SJCRH30 (cell line): Measurements from ENCODE around the gene FLNC. TPM values are rescaled to one million over a fixed set of nuclear protein-coding genes. Genes with fewer than 3 reads are reported as not detected.

ENCODE experiments used
- DNase-seq, 2 experiments: peaks; one replicate each; pipeline ENCODE4 v3.0.0-alpha.2; 2015 to 2020
- H3K27ac ChIP-seq: fragments of 250-450 bp; sonication (Bioruptor Pico); 2 replicates; pipeline ENCODE4 v1.5.1; 2020; ENCODE audit warnings: mild to moderate bottlenecking, moderate library complexity
- H3K27me3 ChIP-seq: fragments of 250-450 bp; sonication (Bioruptor Pico); 2 replicates; pipeline ENCODE4 v1.5.1; 2020; ENCODE audit warnings: mild to moderate bottlenecking, moderate library complexity
- H3K36me3 ChIP-seq: fragments of 250-450 bp; sonication (Bioruptor Pico); 2 replicates; pipeline ENCODE4 v1.5.1; 2020; ENCODE audit warnings: mild to moderate bottlenecking, moderate library complexity
- H3K4me1 ChIP-seq: fragments of 250-450 bp; sonication (Bioruptor Pico); 2 replicates; pipeline ENCODE4 v1.5.1; 2020; ENCODE audit warnings: mild to moderate bottlenecking, moderate library complexity
- H3K4me3 ChIP-seq: fragments of 250-450 bp; sonication (Bioruptor Pico); 2 replicates; pipeline ENCODE4 v1.5.1; 2020; ENCODE audit warnings: mild to moderate bottlenecking, moderate library complexity
- H3K9me3 ChIP-seq: fragments of 250-450 bp; sonication (Bioruptor Pico); replicated peaks from 2 replicates; pipeline ENCODE4 v1.5.1; 2020; ENCODE audit warnings: mild to moderate bottlenecking, moderate library complexity
- total RNA-seq: library from RNA; depleted of rRNA; stranded (reverse); fragments of >200 nt; shearing (Covaris generic); gene quantifications from 2 replicates; pipeline ENCODE4 v1.2.3, GENCODE V29; 2014

The FLNC gene
- total RNA-seq, 1 experiment from 2014 or later = 158 TPM

GRCh38 chr7:128886391-128887168 is 56.4 kb downstream of the FLNC start:
- H3K4me3 ChIP-seq = no peak overlapping the region
- no peaks in the 10 kb centered on the region for H3K4me1 ChIP-seq
- DNase-seq = no peak
- no peaks in the 10 kb centered on the region for H3K9me3 ChIP-seq
- H3K27me3 ChIP-seq = peaks cover 6% of the 10 kb centered on the region; the same call in 1 of the 2 replicates
- H3K36me3 ChIP-seq = no peaks in the 10 kb centered on the region
- no peak overlapping the region for H3K27ac ChIP-seq

DNA sequence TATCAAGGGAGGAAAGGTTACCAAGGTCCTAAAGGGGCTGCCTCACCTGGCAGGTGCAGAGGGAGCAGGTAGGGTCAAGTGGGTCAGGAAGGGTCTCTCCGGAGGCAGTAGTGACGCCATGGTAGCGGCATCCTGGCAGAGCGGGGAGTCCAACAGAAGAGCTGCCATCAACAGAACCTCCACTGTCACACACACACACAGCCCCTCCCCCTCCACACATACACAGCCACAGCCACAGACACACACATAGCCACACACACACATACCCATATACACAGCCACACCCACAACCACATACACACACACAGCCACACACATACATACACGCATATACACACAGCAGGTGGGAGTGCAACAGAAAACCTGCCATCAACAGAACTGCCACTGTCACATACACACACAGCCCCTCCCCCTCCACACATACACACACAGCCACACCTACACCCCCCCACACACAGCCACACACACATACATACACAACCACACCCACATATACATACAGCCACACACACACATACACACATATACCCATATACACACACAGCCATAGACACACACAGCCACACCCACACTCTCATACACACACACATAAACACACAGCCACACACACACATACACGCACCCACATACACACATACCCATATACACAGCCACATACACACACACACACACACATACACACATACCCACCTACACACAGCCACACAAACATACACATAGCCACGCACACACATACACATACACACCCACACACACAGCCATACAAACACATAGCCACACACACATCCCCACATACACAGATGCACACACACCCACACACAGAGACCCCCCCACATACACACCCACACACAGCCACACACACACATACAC is 57.2 kb downstream of the FLNC start:
- Histone ChIP-seq H3K36me3 (no peaks in the 10 kb centered on the region), H3K4me3 (no peak overlapping the region), H3K9me3 (no peaks in the 10 kb centered on the region), H3K4me1 (no peaks in the 10 kb centered on the region), H3K27me3 (peaks cover 6% of the 10 kb centered on the region; the same call in 1 of the 2 replicates), H3K27ac (no peak overlapping the region)
- DNase-seq = no peak

DNA sequence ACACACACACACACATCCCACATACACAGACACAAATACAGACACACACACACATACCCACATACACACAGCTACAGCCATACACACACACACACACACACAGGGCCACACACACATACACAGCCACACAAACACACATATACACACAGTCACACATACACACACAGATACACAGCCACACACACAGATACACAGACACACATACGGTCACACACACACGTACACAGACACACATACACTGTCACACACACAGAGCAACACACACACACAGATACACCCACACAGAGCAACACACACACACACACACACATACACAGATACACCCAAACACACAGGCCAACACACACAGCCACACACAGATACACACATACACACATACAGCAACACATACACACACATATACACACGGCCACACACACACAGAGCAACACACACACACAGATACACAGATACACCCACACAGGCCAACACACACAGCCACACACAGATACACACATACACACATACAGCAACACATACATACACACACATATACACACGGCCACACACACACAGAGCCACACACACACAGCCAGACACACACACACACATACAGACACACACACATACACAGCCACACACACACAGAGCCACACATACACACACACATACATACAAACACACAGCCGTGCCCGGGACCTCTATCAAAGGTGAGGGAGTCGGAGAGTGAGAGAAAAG is 58.0 kb downstream of the FLNC start:
- no peak for DNase-seq
- H3K36me3 ChIP-seq = no peaks in the 10 kb centered on the region
- H3K27ac ChIP-seq = no peak overlapping the region
- no peaks in the 10 kb centered on the region for H3K4me1 ChIP-seq
- peaks cover 6% of the 10 kb centered on the region; the same call in 1 of the 2 replicates for H3K27me3 ChIP-seq
- no peaks in the 10 kb centered on the region for H3K9me3 ChIP-seq
- H3K4me3 ChIP-seq = no peak overlapping the region

- Histone ChIP-seq H3K4me3 (no peak overlapping the region), H3K27ac (no peak overlapping the region), H3K27me3 (peaks cover 6% of the 10 kb centered on the region; the same call in 1 of the 2 replicates), H3K36me3 (no peaks in the 10 kb centered on the region), H3K4me1 (no peaks in the 10 kb centered on the region), H3K9me3 (no peaks in the 10 kb centered on the region)
- DNase-seq = no peak
These were observed 58.5 kb downstream of the FLNC start for GRCh38 chr7:128888756-128889095.

GRCh38 chr7:128889121-128889520 is 58.9 kb downstream of the FLNC start:
- H3K4me1 ChIP-seq = no peaks in the 10 kb centered on the region
- H3K27me3 ChIP-seq = peaks cover 6% of the 10 kb centered on the region; the same call in 1 of the 2 replicates
- no peak overlapping the region for H3K27ac ChIP-seq
- H3K4me3 ChIP-seq = no peak overlapping the region
- no peak for DNase-seq
- H3K9me3 ChIP-seq = no peaks in the 10 kb centered on the region
- no peaks in the 10 kb centered on the region for H3K36me3 ChIP-seq

DNA sequence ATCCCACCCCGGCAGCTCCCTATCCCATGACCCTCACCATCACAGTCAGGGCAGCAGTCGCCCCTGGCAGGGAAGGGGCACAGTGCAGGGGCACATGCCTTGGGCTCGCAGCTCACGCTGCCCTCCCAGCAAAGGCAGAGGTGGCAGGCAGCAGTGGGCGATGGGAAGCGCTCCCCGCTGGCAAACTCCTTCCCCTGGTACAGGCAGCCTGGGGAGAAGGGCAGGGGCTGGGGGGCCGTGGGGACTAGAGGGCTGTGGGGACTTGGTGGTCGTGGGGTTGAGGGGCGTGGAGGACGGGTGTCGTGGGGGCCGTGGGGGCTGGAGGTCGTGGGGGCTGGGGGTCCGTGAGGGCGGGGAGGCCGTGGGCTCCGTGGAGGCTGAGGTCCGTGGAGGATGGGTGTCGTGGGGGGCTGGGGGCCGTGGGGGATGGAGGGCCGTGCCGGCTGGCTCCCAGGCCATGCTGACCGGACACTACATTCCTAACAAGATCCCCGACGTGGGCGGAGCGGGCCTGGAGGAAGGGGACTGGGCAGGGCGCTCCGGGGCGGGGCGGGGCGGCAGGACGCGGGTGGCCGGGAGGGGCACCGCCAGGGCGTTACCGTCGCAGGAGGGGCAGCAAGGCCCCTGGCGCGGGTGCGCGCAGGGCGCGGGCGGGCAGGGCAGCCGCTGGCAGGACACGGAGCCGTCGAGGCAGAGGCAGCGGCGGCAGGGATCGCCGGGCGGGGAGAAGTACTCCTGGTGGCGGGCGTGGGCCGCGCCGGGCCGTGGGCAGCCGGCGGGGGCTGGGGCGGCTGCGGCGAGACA is 60.3 kb downstream of the FLNC start:
- Histone ChIP-seq H3K27me3 (peaks cover 6% of the 10 kb centered on the region; the same call in 1 of the 2 replicates), H3K27ac (no peak overlapping the region)

DNA sequence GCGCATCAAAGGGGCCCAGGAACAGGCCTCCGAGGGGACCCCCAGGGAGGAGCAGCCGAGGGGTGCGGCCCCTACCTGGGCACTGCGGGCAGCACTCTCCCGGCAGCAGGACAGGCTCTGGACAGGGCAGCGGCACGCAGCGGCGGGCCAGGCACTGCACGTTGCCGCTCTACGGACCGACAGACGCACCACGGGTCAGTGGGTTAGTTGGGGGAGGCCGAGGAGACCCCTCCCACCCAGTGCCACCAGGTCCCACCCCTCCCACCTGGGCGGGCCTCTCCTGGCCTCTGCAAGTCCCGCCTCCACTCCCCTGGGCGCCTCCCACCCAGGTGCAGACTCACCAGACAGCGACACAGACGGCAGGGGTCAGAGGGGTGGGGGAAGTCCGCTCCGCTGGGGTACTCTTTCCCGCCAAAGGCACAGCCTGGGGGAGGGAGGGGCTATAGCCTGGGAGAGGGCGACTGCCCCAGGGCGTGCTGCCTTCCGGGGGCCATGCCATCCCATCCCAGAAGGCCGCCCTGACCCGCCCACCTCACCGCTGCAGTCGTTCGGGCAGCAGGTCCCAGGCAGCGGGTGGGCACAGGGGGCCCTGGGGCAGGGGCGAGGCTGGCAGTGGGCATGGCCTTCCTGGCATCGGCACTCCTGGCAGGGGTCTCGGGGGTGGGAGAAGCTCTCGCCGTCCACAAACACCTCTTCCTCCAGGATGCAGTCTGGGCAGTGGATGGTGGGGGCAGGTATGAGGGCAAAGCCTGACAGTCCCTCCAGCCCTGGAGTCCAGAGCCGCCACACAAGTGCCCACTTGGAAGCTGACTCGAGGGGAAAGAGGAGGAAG is 61.1 kb downstream of the FLNC start:
- H3K36me3 ChIP-seq = no peaks in the 10 kb centered on the region
- H3K27ac ChIP-seq = no peak overlapping the region
- peaks cover 6% of the 10 kb centered on the region; the same call in 1 of the 2 replicates for H3K27me3 ChIP-seq
- H3K9me3 ChIP-seq = no peaks in the 10 kb centered on the region
- no peak for DNase-seq
- H3K4me3 ChIP-seq = peak overlapping the region; percentile 22
- no peaks in the 10 kb centered on the region for H3K4me1 ChIP-seq

More for the DNA sequence above, 60.3 kb downstream of the FLNC start:
- H3K4me1 ChIP-seq = no peaks in the 10 kb centered on the region
- DNase-seq = no peak
- H3K4me3 ChIP-seq = peak overlapping the region; percentile 22
- no peaks in the 10 kb centered on the region for H3K36me3 ChIP-seq
- no peaks in the 10 kb centered on the region for H3K9me3 ChIP-seq

DNA sequence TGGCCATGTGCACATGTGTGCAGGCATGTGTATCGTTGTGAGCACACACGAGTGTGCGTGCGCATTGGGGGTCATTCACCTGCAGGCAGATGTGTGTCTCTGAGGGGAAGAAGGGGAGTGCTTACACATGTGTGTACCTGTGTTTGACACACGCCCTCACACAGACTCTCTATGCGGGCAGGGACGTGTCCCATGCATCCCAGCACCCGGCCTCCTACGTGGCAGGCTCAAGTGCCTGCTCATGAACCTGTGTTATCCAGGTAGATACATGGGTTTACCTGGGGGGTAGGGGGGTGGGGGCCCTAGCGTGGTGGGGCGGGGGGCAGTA is 61.7 kb downstream of the FLNC start:
- no peaks in the 10 kb centered on the region for H3K36me3 ChIP-seq
- DNase-seq = no peak
- peaks cover 6% of the 10 kb centered on the region; the same call in 1 of the 2 replicates for H3K27me3 ChIP-seq
- H3K4me1 ChIP-seq = no peaks in the 10 kb centered on the region
- H3K4me3 ChIP-seq = no peak overlapping the region
- H3K27ac ChIP-seq = no peak overlapping the region
- no peaks in the 10 kb centered on the region for H3K9me3 ChIP-seq

GRCh38 chr7:128892521-128893250 is 62.5 kb downstream of the FLNC start:
- H3K9me3 ChIP-seq = no peaks in the 10 kb centered on the region
- H3K36me3 ChIP-seq = no peaks in the 10 kb centered on the region
- no peak overlapping the region for H3K27ac ChIP-seq
- H3K4me1 ChIP-seq = no peaks in the 10 kb centered on the region
- H3K4me3 ChIP-seq = no peak overlapping the region
- DNase-seq = no peak
- H3K27me3 ChIP-seq = peaks cover 6% of the 10 kb centered on the region; the same call in 1 of the 2 replicates

- H3K36me3 ChIP-seq = no peaks in the 10 kb centered on the region
- DNase-seq = peak in 1 of 2 experiments; percentile 1
- H3K9me3 ChIP-seq = no peaks in the 10 kb centered on the region
- peaks cover 6% of the 10 kb centered on the region; the same call in 1 of the 2 replicates for H3K27me3 ChIP-seq
- no peak overlapping the region for H3K4me3 ChIP-seq
- no peak overlapping the region for H3K27ac ChIP-seq
- H3K4me1 ChIP-seq = no peaks in the 10 kb centered on the region
These were observed 63.3 kb downstream of the FLNC start for GRCh38 chr7:128893251-128894100.

GRCh38 chr7:128894101-128894440 is 63.9 kb downstream of the FLNC start:
- H3K36me3 ChIP-seq = no peaks in the 10 kb centered on the region
- H3K4me3 ChIP-seq = no peak overlapping the region
- H3K9me3 ChIP-seq = peaks cover under 1% of the 10 kb centered on the region
- H3K4me1 ChIP-seq = no peaks in the 10 kb centered on the region
- H3K27me3 ChIP-seq = peaks cover 5% of the 10 kb centered on the region; the same call in 1 of the 2 replicates
- H3K27ac ChIP-seq = no peak overlapping the region
- DNase-seq = no peak

DNA sequence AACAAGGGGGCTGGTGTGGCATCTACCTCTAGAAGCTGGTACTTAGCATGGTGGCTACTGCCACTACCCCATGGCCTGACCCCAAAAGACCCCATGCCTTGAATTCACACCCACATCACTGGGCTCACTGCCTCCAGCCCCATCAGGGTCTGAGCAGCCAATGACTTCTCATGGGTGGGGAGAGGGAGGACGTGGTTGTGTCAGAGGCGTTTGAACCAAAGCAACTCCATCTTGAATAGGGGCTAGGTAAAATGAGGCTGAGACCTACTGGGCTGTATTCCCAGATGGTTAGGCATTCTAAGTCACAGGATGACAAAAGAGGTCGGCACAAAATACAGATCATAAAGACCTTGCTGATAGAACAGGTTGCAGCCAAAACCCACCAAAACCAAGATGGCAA is 65.1 kb downstream of the FLNC start:
- Histone ChIP-seq H3K4me1 (no peaks in the 10 kb centered on the region), H3K27me3 (no peaks in the 10 kb centered on the region; the same call in 1 of the 2 replicates), H3K9me3 (peaks cover 8% of the 10 kb centered on the region), H3K36me3 (no peaks in the 10 kb centered on the region), H3K27ac (no peak overlapping the region), H3K4me3 (no peak overlapping the region)
- DNase-seq = no peak
